Activated CD4-positive, alpha-beta T cell treated with anti-CD3 and anti-CD28 coated beads, Interleukin-2, Interleukin-4, amounts not matched to agents 100 ng/mL and 50 ng/mL, durations not matched to agents 16 hours and 8 hours (primary cell): ENCODE results near the gene CHRNA4.

Experiments
- DNase-seq: peaks from one replicate; pipeline ENCODE4 v3.0.0-alpha.2; 2020; ENCODE audit warnings: low spot score

CHRNA4 gene

DNA sequence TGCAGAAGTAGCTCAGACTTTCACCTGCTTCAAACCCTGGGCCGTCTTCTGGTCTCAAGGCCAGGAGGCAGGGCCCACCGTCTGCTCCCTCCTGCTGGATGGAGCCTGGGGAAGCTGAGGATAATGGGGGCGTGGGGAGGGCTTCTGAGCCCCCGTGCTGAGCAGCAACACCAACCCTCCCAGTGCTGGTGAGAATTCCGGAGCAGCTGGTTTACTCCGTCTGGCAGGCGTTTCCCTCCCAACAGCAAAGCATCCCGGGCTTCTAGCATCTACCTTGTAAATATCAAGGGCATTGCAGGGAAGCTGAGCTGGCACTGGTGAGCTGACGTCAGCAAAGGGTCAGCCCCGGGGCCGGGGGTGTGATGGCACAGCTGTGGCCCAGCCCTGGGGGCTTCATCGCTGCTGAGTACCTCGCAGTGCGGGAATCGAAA is 16.8 kb upstream of the CHRNA4 start:
- DNase-seq: no peak

GRCh38 chr20:63377256-63377941 is 16.2 kb upstream of the CHRNA4 start:
- no peak for DNase-seq

- DNase-seq: no peak
These were observed 15.4 kb upstream of the CHRNA4 start for GRCh38 chr20:63376283-63377250.

DNA sequence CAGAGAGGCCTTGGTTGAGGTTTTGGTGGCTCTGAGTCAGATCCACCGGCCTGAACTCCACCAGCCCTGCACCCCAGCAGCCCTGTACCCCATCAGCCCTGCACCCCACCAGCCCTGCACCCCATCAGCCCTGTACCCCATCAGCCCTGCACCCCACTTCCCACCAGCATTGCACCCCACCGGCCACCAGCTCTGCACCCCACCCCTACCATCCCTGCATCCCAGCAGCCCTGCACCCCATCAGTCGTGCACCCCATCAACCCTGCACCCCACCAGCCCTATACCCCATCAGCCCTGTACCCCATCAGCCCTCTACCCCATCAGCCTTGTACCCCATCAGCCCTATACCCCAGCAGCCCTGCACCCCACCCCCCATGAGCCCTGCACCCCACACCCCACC is 14.3 kb upstream of the CHRNA4 start:
- DNase-seq: no peak

GRCh38 chr20:63374504-63374903 is 13.4 kb upstream of the CHRNA4 start:
- DNase-seq: no peak

DNA sequence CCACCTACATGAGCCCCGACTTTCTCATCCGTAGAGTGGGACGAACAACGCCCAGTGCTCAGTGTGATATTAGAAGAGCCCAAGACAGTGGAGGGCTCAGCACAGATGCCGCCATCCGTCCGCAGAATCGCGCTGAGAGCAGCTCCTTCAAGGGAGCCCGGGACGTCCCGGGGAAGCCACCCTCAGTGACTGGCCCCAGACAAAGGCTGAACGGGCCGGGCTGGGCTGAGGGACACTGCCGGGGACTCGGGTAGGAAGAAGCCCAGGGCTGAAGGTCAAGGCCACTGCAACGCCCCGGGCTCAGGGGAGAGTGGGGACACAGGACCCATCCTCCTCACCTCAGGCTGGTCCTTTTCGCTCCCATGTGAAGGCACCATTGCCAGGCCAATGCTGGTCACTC is 12.8 kb upstream of the CHRNA4 start:
- DNase-seq: no peak

DNA sequence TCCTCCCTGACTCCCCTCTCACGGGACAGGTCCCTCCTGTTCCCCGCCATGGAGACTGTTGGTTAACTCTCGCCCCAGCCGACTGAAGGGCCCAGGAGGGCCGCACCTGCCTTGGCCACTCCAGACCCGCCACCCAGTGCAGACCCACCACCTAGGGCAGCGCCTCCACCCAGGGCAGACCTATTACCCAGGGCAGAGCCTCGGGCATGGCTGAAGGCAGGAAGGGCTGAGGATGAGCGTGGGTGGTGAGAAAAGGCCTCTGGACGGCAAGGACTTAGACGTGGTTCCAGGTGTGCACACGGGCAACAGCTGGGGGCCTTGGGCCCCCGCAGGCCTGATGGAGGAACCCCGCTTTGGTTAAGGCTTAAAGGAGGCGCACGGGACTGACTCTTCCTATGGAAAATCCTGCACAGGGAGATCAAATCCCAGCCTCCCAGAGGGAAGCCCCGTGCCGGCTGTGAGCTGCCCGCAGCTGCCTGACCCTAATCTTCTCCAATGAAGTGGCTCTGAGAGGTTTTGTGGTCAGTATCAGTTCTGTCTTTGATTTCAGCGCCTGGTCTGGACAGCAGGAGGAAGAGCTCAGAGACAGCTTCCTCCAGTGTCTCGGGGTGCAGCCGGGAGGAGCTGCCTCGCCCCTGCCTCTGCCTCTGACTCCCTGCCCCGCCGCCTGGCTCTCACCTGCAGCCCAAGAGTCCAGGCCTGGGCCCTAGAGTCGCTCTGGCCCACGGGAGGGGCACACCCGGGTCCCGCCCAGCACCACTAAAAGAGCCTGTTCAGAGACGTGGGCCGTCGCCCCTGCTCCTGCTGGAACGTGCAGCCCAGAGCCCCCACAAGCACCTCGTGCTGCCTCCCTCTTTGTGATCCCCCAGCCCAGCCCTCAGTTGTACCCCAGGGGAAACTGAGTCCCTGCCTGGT is 12.1 kb upstream of the CHRNA4 start:
- DNase-seq: no peak

- no peak for DNase-seq
These were observed 10.2 kb upstream of the CHRNA4 start for GRCh38 chr20:63371291-63371865.

DNA sequence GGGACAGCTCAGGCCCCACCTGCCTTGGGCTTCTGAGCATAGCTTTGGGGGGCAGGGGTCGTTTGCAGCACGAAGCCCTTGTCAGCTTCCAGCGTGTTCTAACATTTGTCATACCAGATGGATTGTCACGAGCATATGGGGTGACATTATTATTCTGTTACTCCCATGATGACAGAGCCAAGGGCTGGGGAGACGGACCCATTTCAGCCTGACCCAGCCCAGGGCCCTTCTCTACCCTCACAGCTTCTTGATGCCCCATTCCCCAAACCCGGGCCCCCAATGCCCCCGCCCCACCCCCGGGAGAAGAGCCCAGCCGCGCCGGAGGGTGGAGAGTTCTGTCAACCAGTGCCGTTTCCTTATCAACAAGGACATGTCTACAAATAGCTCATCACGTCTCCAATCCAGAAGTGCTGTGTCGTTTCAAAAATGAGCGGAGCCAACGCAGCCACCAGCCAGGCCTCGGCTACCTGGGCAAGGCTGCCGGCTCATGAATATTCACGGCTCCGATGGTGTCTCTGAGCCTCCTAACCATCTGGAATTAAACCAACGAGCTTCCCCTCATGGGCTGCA is 9.6 kb upstream of the CHRNA4 start:
- no peak for DNase-seq

DNA sequence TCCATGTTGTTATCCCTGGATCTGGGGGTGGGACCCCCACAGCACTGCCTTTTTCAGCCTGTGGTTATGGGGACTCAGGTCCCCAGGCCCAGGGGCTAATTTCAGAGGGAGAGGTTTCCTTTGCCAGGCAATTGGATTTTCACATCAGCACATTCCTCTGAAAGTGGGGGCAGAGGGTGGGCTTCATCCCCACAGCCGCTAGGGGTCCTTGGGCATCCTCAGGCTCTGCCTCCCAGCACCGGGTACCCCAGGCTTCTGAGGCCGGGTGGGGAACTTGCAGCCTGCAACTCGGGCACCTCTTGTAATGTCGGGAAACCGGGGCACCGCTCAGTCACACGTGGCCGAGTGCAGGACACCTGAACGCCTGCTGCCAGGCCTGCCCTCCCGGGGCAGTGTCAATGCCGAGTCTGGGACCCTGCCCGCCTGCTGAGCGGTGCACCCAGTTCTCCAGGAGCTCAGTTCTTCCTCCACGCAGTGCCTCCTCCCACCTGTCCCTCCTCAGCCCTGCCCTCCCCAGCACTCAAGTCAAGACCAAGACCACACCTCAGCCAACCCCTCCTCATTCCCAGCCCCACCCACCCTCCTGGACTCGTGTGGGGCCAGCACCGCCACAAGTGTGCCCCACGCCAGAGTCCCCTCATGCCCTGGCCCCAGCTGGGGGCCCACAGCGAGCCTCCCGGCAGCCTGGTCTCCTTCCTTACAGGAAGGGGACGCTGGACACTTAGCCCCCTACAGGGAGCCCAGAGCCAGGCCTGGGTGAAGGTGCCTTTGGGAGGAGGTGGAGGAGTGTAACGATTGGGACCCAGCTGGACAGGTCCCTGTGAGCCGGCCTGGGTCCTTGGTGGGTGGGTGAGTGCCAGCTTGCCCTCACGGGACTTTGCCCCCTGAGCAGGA is 8.8 kb upstream of the CHRNA4 start:
- no peak for DNase-seq

DNA sequence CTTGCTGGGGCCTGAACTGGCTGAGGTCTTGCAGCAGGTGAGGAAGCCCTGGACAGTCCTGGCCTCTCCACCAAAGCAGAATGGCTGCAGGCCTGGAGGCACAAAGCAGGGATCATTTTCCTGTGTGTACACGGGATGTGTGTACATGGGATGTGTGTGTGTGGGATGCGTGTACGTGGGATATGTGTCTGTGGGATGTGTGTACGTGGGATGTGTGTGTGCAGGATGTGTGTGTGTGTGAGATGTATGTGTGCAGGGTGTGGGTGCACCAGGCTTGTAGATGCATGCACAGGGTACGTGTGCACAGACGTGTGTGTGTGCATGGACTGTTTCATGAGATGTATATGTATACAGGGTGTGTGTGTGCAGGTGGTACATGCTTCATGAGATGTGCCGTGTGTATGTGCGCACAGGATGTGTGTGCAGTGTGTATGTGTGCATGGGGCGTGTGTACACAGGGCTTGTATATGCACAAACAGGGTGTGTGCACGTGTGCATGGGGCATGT is 7.9 kb upstream of the CHRNA4 start:
- no peak for DNase-seq

GRCh38 chr20:63368151-63368550 is 7.0 kb upstream of the CHRNA4 start:
- DNase-seq: no peak

- DNase-seq: no peak
These were observed 6.4 kb upstream of the CHRNA4 start for GRCh38 chr20:63367446-63368055.

- DNase-seq: no peak
These were observed 5.5 kb upstream of the CHRNA4 start for GRCh38 chr20:63366390-63367365.

- DNase-seq: no peak
These were observed 4.6 kb upstream of the CHRNA4 start for GRCh38 chr20:63365601-63366389.

GRCh38 chr20:63364801-63365585 is 3.8 kb upstream of the CHRNA4 start:
- DNase-seq: no peak
